Measurements from ENCODE around the gene CPNE4.

The CPNE4 gene

GRCh38 chr3:131540821-131541220, 494.0 kb downstream of the CPNE4 start:
- H3K27me3 Mint-ChIP-seq (ENCODE audit: low read depth): no peaks in the 10 kb centered on the region
- no peaks in the 10 kb centered on the region for H3K9me3 Mint-ChIP-seq

GRCh38 chr3:131540143-131540542, 494.7 kb downstream of the CPNE4 start:
- Mint-ChIP-seq H3K9me3 (no peaks in the 10 kb centered on the region), H3K4me3 (no peak overlapping the region), H3K27me3 (ENCODE audit: low read depth) (no peaks in the 10 kb centered on the region), H3K27ac (peak overlapping the region; percentile 35 to 58 (median 41)), H3K36me3 (ENCODE audit: low read depth) (no peaks in the 10 kb centered on the region), H3K4me1 (peaks cover 19% of the 10 kb centered on the region)
- no peak for TF ChIP-seq CTCF (IDR thresholded peaks at IDR 0.05; ENCODE audit: unreplicated experiment in 3 of 3)

More at GRCh38 chr3:131540821-131541220, 494.0 kb downstream of the CPNE4 start:
- no peak overlapping the region for H3K4me3 Mint-ChIP-seq
- TF ChIP-seq CTCF (IDR thresholded peaks at IDR 0.05; ENCODE audit: unreplicated experiment in 3 of 3): no peak
- peak overlapping the region in 2 of 3 experiments; percentile 43 to 52 for H3K27ac Mint-ChIP-seq
- peaks cover 19% of the 10 kb centered on the region for H3K4me1 Mint-ChIP-seq
- no peaks in the 10 kb centered on the region for H3K36me3 Mint-ChIP-seq (ENCODE audit: low read depth)

GRCh38 chr3:131538968-131539367, 495.8 kb downstream of the CPNE4 start:
- Mint-ChIP-seq H3K27ac (no peak overlapping the region), H3K36me3 (ENCODE audit: low read depth) (no peaks in the 10 kb centered on the region), H3K9me3 (no peaks in the 10 kb centered on the region), H3K4me1 (peaks cover 12% of the 10 kb centered on the region), H3K4me3 (no peak overlapping the region), H3K27me3 (ENCODE audit: low read depth) (no peaks in the 10 kb centered on the region)
- no peak for TF ChIP-seq CTCF (IDR thresholded peaks at IDR 0.05; ENCODE audit: unreplicated experiment in 3 of 3)

GRCh38 chr3:131537531-131537930, 497.3 kb downstream of the CPNE4 start:
- no peak overlapping the region for H3K27ac Mint-ChIP-seq
- peaks cover 8% of the 10 kb centered on the region for H3K4me1 Mint-ChIP-seq
- H3K4me3 Mint-ChIP-seq: no peak overlapping the region
- TF ChIP-seq CTCF (IDR thresholded peaks at IDR 0.05; ENCODE audit: unreplicated experiment in 3 of 3): no peak
- H3K36me3 Mint-ChIP-seq (ENCODE audit: low read depth): no peaks in the 10 kb centered on the region
- no peaks in the 10 kb centered on the region for H3K9me3 Mint-ChIP-seq
- no peaks in the 10 kb centered on the region for H3K27me3 Mint-ChIP-seq (ENCODE audit: low read depth)

GRCh38 chr3:131535596-131535995, 499.2 kb downstream of the CPNE4 start:
- TF ChIP-seq CTCF (IDR thresholded peaks at IDR 0.05; ENCODE audit: unreplicated experiment in 3 of 3): no peak
- H3K4me1 Mint-ChIP-seq: peaks cover 8% of the 10 kb centered on the region
- no peak overlapping the region for H3K4me3 Mint-ChIP-seq
- no peaks in the 10 kb centered on the region for H3K27me3 Mint-ChIP-seq (ENCODE audit: low read depth)
- H3K9me3 Mint-ChIP-seq: no peaks in the 10 kb centered on the region
- H3K36me3 Mint-ChIP-seq (ENCODE audit: low read depth): no peaks in the 10 kb centered on the region
- H3K27ac Mint-ChIP-seq: no peak overlapping the region

GRCh38 chr3:131535131-131535530, 499.7 kb downstream of the CPNE4 start:
- H3K27ac Mint-ChIP-seq: no peak overlapping the region
- no peaks in the 10 kb centered on the region for H3K36me3 Mint-ChIP-seq (ENCODE audit: low read depth)
- peaks cover 3% of the 10 kb centered on the region for H3K4me1 Mint-ChIP-seq
- H3K9me3 Mint-ChIP-seq: no peaks in the 10 kb centered on the region
- TF ChIP-seq CTCF (IDR thresholded peaks at IDR 0.05; ENCODE audit: unreplicated experiment in 3 of 3): no peak
- H3K4me3 Mint-ChIP-seq: no peak overlapping the region
- no peaks in the 10 kb centered on the region for H3K27me3 Mint-ChIP-seq (ENCODE audit: low read depth)

Measured in nephron (organoid).